Vagina (tissue), 2 donors: ENCODE results near the gene RBM18. TPM values are rescaled to one million over a fixed set of nuclear protein-coding genes. Genes with fewer than 3 reads are reported as not detected.

Experiments
- DNase-seq, 2 donors: peaks; one replicate each; pipeline ENCODE4 v3.0.0-alpha.2; 2017; ENCODE audit errors: extremely low spot score in 2 of 2
- H3K27ac ChIP-seq: fragments of 200-600 bp; sonication (generic); one replicate; pipeline ENCODE4 v1.5.1; 2019
- H3K27me3 ChIP-seq: fragments of 200-600 bp; sonication (generic); one replicate; pipeline ENCODE4 v1.5.1; 2019
- H3K36me3 ChIP-seq, 2 donors: fragments of 200-600 bp; sonication (generic); one replicate each; pipeline ENCODE4 v1.5.1; 2017 to 2019
- H3K4me1 ChIP-seq: fragments of 200-600 bp; sonication (generic); one replicate; pipeline ENCODE4 v1.5.1; 2019
- H3K4me3 ChIP-seq, 2 donors: fragments of 200-600 bp; sonication (generic); 1 replicate in 1 of 2; 2 replicates in 1 of 2; pipeline ENCODE4 v1.5.1; 2016 to 2019
- H3K9me3 ChIP-seq: fragments of 200-600 bp; sonication (generic); one replicate; pipeline ENCODE4 v1.5.1; 2019
- CTCF ChIP-seq, 3 experiments: fragments of 450-650 bp in 2 of 3; fragments of 200-600 bp in 1 of 3; sonication (generic) in 1 of 3; IDR thresholded peaks; one replicate each; pipeline ENCODE4 v1.5.1; 2017 to 2019; ENCODE audit warnings: antibody characterized with exemption in 3 of 3, mild to moderate bottlenecking in 2 of 3, moderate library complexity in 2 of 3
- POLR2A ChIP-seq, 2 donors: fragments of 450-650 bp; IDR thresholded peaks; one replicate each; pipeline ENCODE4 v1.6.1; 2017; ENCODE audit warnings: antibody characterized with exemption in 2 of 2, mild to moderate bottlenecking in 2 of 2, moderate library complexity in 2 of 2
- POLR2AphosphoS5 ChIP-seq, 2 donors: sonication (generic); formaldehyde crosslinking; IDR thresholded peaks; one replicate each; pipeline ENCODE4 v1.9.0; 2017; ENCODE audit warnings: antibody characterized with exemption in 2 of 2, mild to moderate bottlenecking in 2 of 2, low read depth in 1 of 2; ENCODE audit not compliant: insufficient read depth in 1 of 2
- intact Hi-C: fragments of 100-400 bp; cut with DNase I; formaldehyde crosslinking; loops from one replicate; pipeline ENCODE4 v1.15.1; 2023
- total RNA-seq: library from RNA; depleted of rRNA; stranded (reverse); fragments of >200 nt; gene quantifications from one replicate; pipeline ENCODE4 v1.2.3, GENCODE V29; 2016

Gene RBM18, protein sequence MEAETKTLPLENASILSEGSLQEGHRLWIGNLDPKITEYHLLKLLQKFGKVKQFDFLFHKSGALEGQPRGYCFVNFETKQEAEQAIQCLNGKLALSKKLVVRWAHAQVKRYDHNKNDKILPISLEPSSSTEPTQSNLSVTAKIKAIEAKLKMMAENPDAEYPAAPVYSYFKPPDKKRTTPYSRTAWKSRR
- total RNA-seq: 11.3 TPM

DNA sequence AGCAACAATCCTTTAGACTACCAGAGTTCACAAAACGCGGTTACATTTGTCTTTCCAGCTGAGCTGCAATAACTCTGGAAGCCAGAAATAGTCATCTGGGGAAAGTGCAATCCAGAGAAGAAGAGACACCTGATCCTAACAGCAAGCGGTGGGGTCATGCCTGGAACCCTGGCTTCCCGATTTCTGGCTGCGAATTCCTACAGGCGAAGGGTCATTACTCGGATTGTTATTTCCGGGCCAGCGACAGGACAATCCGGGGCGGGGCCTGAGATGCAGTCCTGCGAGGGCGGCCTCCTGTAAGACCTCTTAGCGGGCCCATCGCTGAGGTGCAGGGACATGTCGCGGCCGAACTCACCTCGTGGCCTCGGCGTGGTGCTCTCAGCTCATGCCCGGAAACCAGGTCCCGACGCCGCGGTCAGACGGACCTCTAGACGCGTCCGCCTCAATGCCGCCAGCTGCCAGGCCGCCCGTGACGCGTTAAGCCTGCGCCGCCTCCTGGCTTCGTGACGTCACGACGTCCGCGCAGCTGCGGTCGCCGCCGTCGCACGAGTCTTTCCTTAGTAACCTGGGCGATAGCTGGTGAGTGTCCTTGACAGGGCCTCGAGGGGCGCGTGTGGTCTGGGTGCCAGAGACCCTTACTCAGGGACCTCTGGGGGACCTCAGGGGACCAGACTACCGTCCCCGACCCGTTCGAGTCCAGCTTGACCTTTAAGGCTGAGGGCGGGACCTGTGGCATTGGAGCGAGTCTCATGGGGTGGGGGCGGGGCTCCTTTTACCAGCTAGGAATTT, at the start of gene RBM18, which contains the start of gene MRRF:
Gene RBM18, minus strand, starts transcription at position 481 of the 789 bp plus-strand sequence. CDS start 3,348 bp downstream, outside the sequence.
Gene MRRF, plus strand, starts transcription at position 523 of the 789 bp plus-strand sequence. CDS start 6,010 bp downstream, outside the sequence.
- DNase-seq: peak; percentile 93 to 98
- H3K27ac ChIP-seq: peak within 1 kb of the TSS; percentile 84
- no peaks in the 10 kb centered on the region for H3K27me3 ChIP-seq
- peaks cover 0 to 15% of the 10 kb centered on the region in 2 donors for H3K36me3 ChIP-seq
- TF ChIP-seq POLR2A (IDR thresholded peaks at IDR 0.05) (peak in 1 of 2 donors; percentile 50), POLR2AphosphoS5 (IDR thresholded peaks at IDR 0.05; ENCODE audit: insufficient read depth in 1 of 2, low read depth in 1 of 2) (peak; percentile 89 to 94), CTCF (IDR thresholded peaks at IDR 0.05) (peak in 1 of 3 experiments; percentile 18)
- no peaks in the 10 kb centered on the region for H3K9me3 ChIP-seq
- H3K4me3 ChIP-seq: peak within 1 kb of the TSS; percentile 73 to 89
- intact Hi-C loops: no loop called here
- H3K4me1 ChIP-seq: peaks cover 39% of the 10 kb centered on the region

DNA sequence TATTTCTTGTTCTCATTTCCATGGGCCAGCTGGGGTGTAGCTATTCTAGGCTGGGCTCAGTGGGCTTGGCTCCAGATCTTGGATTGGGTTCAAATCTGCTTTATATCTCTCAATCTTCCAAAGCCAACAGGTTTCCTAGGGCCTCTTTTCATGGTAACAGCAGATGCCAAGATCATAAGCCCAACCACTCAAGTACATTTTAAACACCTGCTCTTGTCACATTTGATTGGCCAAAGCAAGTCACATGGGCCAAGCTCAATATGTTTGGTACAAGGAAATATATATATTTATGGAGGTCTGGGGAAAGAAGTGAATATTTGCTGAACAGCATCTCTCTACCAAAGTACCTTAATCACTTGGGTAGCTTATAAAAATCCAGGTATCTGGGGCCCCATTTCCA, 49.5 kb upstream of the RBM18 start:
- no peaks in the 10 kb centered on the region for H3K27me3 ChIP-seq
- intact Hi-C loops: no loop called here
- no peak for DNase-seq
- H3K4me3 ChIP-seq: no peak overlapping the region
- no peaks in the 10 kb centered on the region for H3K9me3 ChIP-seq
- no peaks in the 10 kb centered on the region for H3K4me1 ChIP-seq
- H3K36me3 ChIP-seq: peaks cover 0 to 32% of the 10 kb centered on the region in 2 donors
- no peak overlapping the region for H3K27ac ChIP-seq
- TF ChIP-seq CTCF (IDR thresholded peaks at IDR 0.05): no peak
- TF ChIP-seq POLR2AphosphoS5 (IDR thresholded peaks at IDR 0.05; ENCODE audit: insufficient read depth in 1 of 2, low read depth in 1 of 2): no peak

DNA sequence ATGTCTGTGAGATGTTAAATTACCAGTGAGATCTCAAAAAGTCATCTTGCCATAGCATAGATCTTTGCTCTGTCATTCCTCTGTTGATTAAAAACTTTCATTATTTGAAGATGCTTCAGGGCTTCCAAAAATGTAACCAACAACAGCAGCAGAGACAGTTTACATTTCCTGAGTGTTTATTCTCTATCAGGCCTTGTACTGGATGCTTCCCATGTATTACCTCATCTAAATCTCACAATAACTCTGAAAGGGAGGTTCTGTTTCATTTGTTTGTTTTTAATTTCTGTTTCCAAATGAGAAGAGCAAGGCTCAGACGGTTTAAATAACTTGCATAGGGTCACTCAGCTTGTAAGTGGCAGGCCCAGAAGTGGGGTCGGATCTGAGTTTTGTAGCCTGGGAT, 45.2 kb upstream of the RBM18 start:
- no peak for TF ChIP-seq POLR2AphosphoS5 (IDR thresholded peaks at IDR 0.05; ENCODE audit: insufficient read depth in 1 of 2, low read depth in 1 of 2)
- no peak for TF ChIP-seq CTCF (IDR thresholded peaks at IDR 0.05)
- TF ChIP-seq POLR2A (IDR thresholded peaks at IDR 0.05): no peak
- intact Hi-C loops: no loop called here
- Histone ChIP-seq H3K4me1 (no peaks in the 10 kb centered on the region), H3K27ac (no peak overlapping the region), H3K27me3 (no peaks in the 10 kb centered on the region), H3K9me3 (no peaks in the 10 kb centered on the region), H3K4me3 (no peak overlapping the region), H3K36me3 (peaks cover 0 to 31% of the 10 kb centered on the region in 2 donors)
- no peak for DNase-seq

DNA sequence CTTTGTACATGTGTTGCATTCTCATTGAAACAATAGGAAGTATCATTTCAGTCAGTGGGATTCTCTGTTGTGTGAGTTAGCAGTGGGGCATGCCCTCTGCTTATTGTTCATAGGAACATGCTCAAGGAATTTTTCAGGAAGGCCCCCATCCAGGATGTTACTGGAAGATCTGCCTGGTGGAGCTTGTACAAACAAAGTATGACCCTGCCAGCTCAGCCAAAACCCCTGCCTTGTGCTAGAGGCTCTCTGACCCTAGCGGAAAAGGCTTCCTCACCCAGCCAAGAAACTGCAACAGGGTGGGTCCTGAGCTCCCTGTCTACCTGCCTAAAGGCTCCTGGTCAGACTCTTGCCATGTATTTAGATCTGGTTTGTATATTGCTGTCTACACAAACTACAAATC, 43.3 kb upstream of the RBM18 start:
- intact Hi-C loops: no loop called here
- no peak for DNase-seq
- no peaks in the 10 kb centered on the region for H3K4me1 ChIP-seq
- H3K9me3 ChIP-seq: no peaks in the 10 kb centered on the region
- no peak overlapping the region for H3K4me3 ChIP-seq
- no peak overlapping the region for H3K27ac ChIP-seq
- no peak for TF ChIP-seq POLR2A (IDR thresholded peaks at IDR 0.05)
- TF ChIP-seq CTCF (IDR thresholded peaks at IDR 0.05): no peak
- TF ChIP-seq POLR2AphosphoS5 (IDR thresholded peaks at IDR 0.05; ENCODE audit: insufficient read depth in 1 of 2, low read depth in 1 of 2): no peak
- H3K27me3 ChIP-seq: no peaks in the 10 kb centered on the region
- peaks cover 3 to 13% of the 10 kb centered on the region in 2 donors for H3K36me3 ChIP-seq

GRCh38 chr9:122307061-122307460, 42.4 kb upstream of the RBM18 start:
- intact Hi-C loops: no loop called here
- H3K4me3 ChIP-seq: no peak overlapping the region
- no peaks in the 10 kb centered on the region for H3K4me1 ChIP-seq
- no peaks in the 10 kb centered on the region for H3K9me3 ChIP-seq
- no peak overlapping the region for H3K27ac ChIP-seq
- DNase-seq: no peak
- peaks cover 3 to 13% of the 10 kb centered on the region in 2 donors for H3K36me3 ChIP-seq
- no peaks in the 10 kb centered on the region for H3K27me3 ChIP-seq
- TF ChIP-seq POLR2AphosphoS5 (IDR thresholded peaks at IDR 0.05; ENCODE audit: insufficient read depth in 1 of 2, low read depth in 1 of 2) (peak in 1 of 2 donors; percentile 18), CTCF (IDR thresholded peaks at IDR 0.05) (no peak)
